Esophagus (tissue), 2 donors: Measurements from ENCODE around the gene SPOP. TPM values are rescaled to one million over a fixed set of nuclear protein-coding genes. Genes with fewer than 3 reads are reported as not detected.

Experiments
- H3K27ac ChIP-seq, 2 donors: one replicate each; pipeline ENCODE4 v1.5.1; 2013; ENCODE audit warnings: low read depth in 2 of 2, mild to moderate bottlenecking in 2 of 2, inconsistent platforms in 1 of 2, low read length in 1 of 2, moderate library complexity in 1 of 2
- H3K27me3 ChIP-seq, 2 donors: one replicate each; pipeline ENCODE4 v1.6.1; 2013; ENCODE audit warnings: low read length in 2 of 2, control low read depth in 1 of 2, mild to moderate bottlenecking in 1 of 2; ENCODE audit not compliant: insufficient read depth in 2 of 2, control insufficient read depth in 1 of 2
- H3K36me3 ChIP-seq, 2 donors: one replicate each; pipeline ENCODE4 v1.6.1; 2013; ENCODE audit warnings: low read length in 1 of 2; ENCODE audit not compliant: control insufficient read depth in 2 of 2, insufficient read depth in 2 of 2
- H3K4me1 ChIP-seq, 2 donors: one replicate each; pipeline ENCODE4 v1.6.1; 2013; ENCODE audit warnings: low read length in 1 of 2; ENCODE audit not compliant: control insufficient read depth in 2 of 2, insufficient read depth in 2 of 2
- H3K4me3 ChIP-seq, 2 donors: one replicate each; pipeline ENCODE4 v1.5.1; 2013; ENCODE audit warnings: low read length in 2 of 2, mild to moderate bottlenecking in 2 of 2, low read depth in 1 of 2, moderate library complexity in 1 of 2
- H3K9me3 ChIP-seq, 2 donors: one replicate each; pipeline ENCODE4 v1.6.1; 2013; ENCODE audit warnings: mild to moderate bottlenecking in 2 of 2, low read depth in 1 of 2, low read length in 1 of 2, moderate library complexity in 1 of 2; ENCODE audit not compliant: control insufficient read depth in 2 of 2, insufficient read depth in 1 of 2
- WGBS, 2 donors: extraction: QIAGEN DNeasy Blood & Tissue Kit; methylation state at CpG; one replicate each; pipeline ENCODE4 v1.1.7; 2013; 5-methylcytosine and 5-hydroxymethylcytosine counted together
- polyA plus RNA-seq, 2 donors: library from polyadenylated mRNA; stranded (reverse); fragments of 200-250 nt; gene quantifications; one replicate each; pipeline ENCODE4 v1.2.3, GENCODE V29; 2013
- donor health status: healthy with polysubstance abuse.
- donor health status: Bipolar disorder and iron deficiency.

The SPOP gene
- polyA plus RNA-seq, 2 donors = 15.1 to 22.6 TPM

GRCh38 chr17:49696233-49696761 is 18.4 kb upstream of the SPOP start:
- peaks cover 4 to 8% of the 10 kb centered on the region in 2 donors for H3K36me3 ChIP-seq
- no peak overlapping the region for H3K4me3 ChIP-seq
- H3K27ac ChIP-seq = peak overlapping the region in 1 of 2 donors; percentile 16
- WGBS, 2 donors = 64 to 71% methylated on average over 8 of the region's 8 CpGs
- H3K4me1 ChIP-seq = peaks cover 2 to 3% of the 10 kb centered on the region in 2 donors
- no peaks in the 10 kb centered on the region for H3K27me3 ChIP-seq
- H3K9me3 ChIP-seq = no peaks in the 10 kb centered on the region

GRCh38 chr17:49695698-49696232 is 17.9 kb upstream of the SPOP start:
- WGBS, 2 donors = 48 to 49% methylated on average over 5 of the region's 5 CpGs
- peaks cover 2 to 3% of the 10 kb centered on the region in 2 donors for H3K4me1 ChIP-seq
- no peak overlapping the region for H3K27ac ChIP-seq
- no peaks in the 10 kb centered on the region for H3K9me3 ChIP-seq
- H3K36me3 ChIP-seq = peaks cover 2 to 4% of the 10 kb centered on the region in 2 donors
- H3K4me3 ChIP-seq = no peak overlapping the region
- no peaks in the 10 kb centered on the region for H3K27me3 ChIP-seq

- 24 to 31% methylated on average over 16 of the region's 16 CpGs for WGBS, 2 donors
- Histone ChIP-seq H3K27ac (no peak overlapping the region), H3K4me3 (no peak overlapping the region), H3K27me3 (no peaks in the 10 kb centered on the region), H3K9me3 (no peaks in the 10 kb centered on the region), H3K4me1 (peaks cover 2 to 3% of the 10 kb centered on the region in 2 donors), H3K36me3 (peaks cover 0 to 1% of the 10 kb centered on the region in 2 donors)
These were observed 17.2 kb upstream of the SPOP start for GRCh38 chr17:49694847-49695697.

- no peaks in the 10 kb centered on the region for H3K9me3 ChIP-seq
- peaks cover 2 to 3% of the 10 kb centered on the region in 2 donors for H3K4me1 ChIP-seq
- H3K36me3 ChIP-seq = no peaks in the 10 kb centered on the region
- peak overlapping the region; percentile 4 to 36 for H3K27ac ChIP-seq
- 86 to 93% methylated on average over 4 of the region's 4 CpGs for WGBS, 2 donors
- no peaks in the 10 kb centered on the region for H3K27me3 ChIP-seq
- no peak overlapping the region for H3K4me3 ChIP-seq
These were observed 14.9 kb upstream of the SPOP start for GRCh38 chr17:49692751-49693150.

GRCh38 chr17:49691677-49692191 is 13.8 kb upstream of the SPOP start:
- Histone ChIP-seq H3K27me3 (no peaks in the 10 kb centered on the region), H3K4me3 (no peak overlapping the region), H3K9me3 (no peaks in the 10 kb centered on the region), H3K36me3 (no peaks in the 10 kb centered on the region), H3K4me1 (peaks cover 2 to 3% of the 10 kb centered on the region in 2 donors), H3K27ac (peak overlapping the region; percentile 57 to 58)
- 59 to 68% methylated on average over 8 of the region's 8 CpGs for WGBS, 2 donors

- 63 to 71% methylated on average over 9 of the region's 9 CpGs for WGBS, 2 donors
- no peaks in the 10 kb centered on the region for H3K9me3 ChIP-seq
- peak overlapping the region; percentile 57 to 58 for H3K27ac ChIP-seq
These were observed 13.3 kb upstream of the SPOP start for GRCh38 chr17:49691086-49691676.

GRCh38 chr17:49690256-49690655 is 12.4 kb upstream of the SPOP start:
- H3K36me3 ChIP-seq = no peaks in the 10 kb centered on the region
- no peaks in the 10 kb centered on the region for H3K9me3 ChIP-seq

More at GRCh38 chr17:49691086-49691676, 13.3 kb upstream of the SPOP start:
- no peak overlapping the region for H3K4me3 ChIP-seq
- H3K4me1 ChIP-seq = peaks cover 0 to 3% of the 10 kb centered on the region in 2 donors
- no peaks in the 10 kb centered on the region for H3K36me3 ChIP-seq
- H3K27me3 ChIP-seq = no peaks in the 10 kb centered on the region

GRCh38 chr17:49688848-49689247 is 11.0 kb upstream of the SPOP start:
- Histone ChIP-seq H3K27ac (no peak overlapping the region), H3K36me3 (no peaks in the 10 kb centered on the region), H3K4me3 (no peak overlapping the region), H3K27me3 (no peaks in the 10 kb centered on the region), H3K4me1 (no peaks in the 10 kb centered on the region), H3K9me3 (no peaks in the 10 kb centered on the region)
- 87% methylated on average over 4 of the region's 4 CpGs for WGBS, 2 donors

More at GRCh38 chr17:49690256-49690655, 12.4 kb upstream of the SPOP start:
- 63 to 64% methylated on average over 2 of the region's 2 CpGs for WGBS, 2 donors
- Histone ChIP-seq H3K27me3 (no peaks in the 10 kb centered on the region), H3K27ac (no peak overlapping the region), H3K4me1 (peaks cover 0 to 3% of the 10 kb centered on the region in 2 donors), H3K4me3 (no peak overlapping the region)

GRCh38 chr17:49687878-49688491 is 10.1 kb upstream of the SPOP start:
- Histone ChIP-seq H3K27me3 (no peaks in the 10 kb centered on the region), H3K4me1 (no peaks in the 10 kb centered on the region), H3K9me3 (no peaks in the 10 kb centered on the region), H3K36me3 (no peaks in the 10 kb centered on the region), H3K27ac (peak overlapping the region; percentile 1 to 72), H3K4me3 (no peak overlapping the region)
- 60 to 71% methylated on average over 10 of the region's 10 CpGs for WGBS, 2 donors
